CD4-positive, alpha-beta T cell treated with Interleukin-17A for 4 hours (primary cell): ENCODE results near the gene PXN.
"Not testable (repeated sequence)": the region's sequence is repeated elsewhere in the genome, so short reads cannot be mapped to it uniquely, and the experiment has no call there.

Experiments used
- DNase-seq: peaks from one replicate; pipeline ENCODE4 v3.0.0-alpha.2; 2020; ENCODE audit warnings: mixed read lengths

The PXN gene

DNA sequence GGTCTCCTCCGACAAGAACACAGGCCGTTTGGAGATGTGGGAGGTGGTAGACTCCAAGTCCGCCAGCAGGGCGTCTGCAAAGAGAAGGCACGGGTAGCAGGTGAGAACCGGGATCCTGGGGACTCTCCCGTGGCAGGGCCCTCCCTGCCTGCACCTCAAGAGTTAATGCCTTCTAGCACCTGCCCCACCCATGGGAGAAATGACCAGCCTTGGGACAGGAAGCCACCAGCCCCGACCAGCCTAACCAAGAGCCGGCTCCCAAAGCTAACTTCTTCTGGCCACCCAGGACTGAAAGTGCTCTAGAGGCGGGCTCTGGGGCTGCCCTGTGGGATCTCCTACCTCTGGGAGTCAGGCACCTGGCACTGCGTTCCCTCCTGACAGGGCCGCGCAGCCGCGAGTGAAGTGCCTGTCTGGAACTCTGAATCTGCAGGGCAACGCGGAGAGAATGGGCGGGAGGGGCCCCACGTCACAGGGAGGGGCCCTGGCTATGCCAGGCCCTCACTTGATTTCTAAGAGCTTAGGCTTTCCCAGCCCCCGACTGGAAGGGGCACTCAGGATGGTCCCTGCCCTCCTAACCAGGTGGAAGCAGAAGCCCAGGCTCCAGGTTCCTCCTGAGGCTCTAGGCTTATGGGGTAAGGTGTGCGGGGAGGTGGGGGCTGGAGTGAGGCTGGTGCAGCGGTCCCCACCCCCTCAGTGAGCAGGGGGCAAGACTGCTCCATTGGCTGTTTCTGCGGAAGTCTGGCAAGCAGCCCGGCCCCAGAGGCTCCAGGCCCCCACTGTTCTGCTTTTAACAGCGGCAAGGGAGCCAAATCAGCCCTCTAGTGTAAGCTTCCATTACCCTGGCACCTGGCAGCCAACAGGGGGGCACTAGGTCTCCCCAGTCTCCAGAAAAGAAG is 41.0 kb downstream of the PXN start:
- no peak for DNase-seq

DNA sequence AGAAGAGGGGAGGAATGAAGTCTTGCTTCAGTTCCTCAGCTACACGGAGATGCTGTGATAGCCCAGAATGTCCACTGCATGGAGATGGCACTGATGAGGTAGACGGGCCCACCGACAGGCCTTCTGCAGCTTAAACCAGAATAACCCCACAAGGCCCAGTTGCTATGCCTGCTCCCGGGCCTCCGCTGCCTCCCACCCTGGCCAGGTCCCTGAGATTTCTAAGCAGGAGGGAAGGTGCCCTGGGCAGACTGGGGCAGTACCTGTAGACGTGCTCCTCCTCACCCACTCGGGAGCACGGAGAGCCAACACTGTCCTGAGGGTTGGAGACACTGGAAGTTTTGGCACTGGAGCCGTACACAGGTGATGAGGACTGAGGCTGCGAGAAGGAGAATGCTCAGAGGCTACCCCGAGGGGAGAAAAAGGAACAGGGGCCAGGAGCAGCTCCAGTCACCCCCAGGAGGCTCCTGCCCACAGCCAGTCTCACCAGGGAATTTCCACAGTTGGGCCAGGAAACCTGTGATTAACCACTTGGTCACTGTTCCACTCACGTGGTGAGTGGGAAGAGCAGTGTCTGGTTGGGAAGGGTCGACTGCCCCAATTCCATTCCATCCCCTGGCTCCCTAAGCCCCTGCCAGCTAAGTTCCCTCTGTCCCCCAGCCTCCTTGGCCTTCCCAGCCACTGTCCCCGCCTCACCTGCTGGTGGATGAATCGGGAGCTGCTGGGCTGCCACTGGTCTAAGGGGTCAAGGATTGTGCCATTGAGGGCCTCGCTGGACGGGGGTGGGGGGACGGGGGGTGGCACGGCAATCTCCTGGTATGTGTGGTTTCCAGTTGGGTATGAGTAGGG is 41.8 kb downstream of the PXN start:
- no peak for DNase-seq

DNA sequence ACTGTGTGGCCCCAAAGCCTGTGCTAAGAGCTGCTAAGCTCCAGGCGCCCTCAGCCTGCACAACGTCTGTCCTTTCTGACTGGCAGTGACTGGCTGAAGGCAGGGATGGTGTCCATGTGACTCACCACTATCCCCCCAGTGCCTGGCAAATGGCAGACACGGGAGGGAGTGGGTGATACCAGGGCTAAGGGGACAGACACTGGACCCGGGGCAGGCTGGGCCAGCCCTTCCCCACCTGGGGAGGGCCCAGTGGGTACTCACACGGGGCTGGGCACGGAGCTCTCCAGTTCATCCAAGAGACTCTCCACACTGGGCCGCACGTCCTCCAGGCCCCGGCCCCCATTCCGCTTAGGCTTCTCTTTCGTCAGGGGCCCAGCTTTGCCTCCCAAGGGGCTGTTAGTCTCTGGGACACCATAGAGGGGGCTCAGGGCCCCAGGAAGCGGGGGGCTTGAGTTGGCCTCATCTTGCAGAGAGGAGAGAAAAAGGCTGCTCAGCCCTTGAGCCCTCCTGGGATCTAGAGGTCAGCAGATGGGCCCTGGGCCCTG is 43.2 kb downstream of the PXN start:
- DNase-seq: no peak

DNA sequence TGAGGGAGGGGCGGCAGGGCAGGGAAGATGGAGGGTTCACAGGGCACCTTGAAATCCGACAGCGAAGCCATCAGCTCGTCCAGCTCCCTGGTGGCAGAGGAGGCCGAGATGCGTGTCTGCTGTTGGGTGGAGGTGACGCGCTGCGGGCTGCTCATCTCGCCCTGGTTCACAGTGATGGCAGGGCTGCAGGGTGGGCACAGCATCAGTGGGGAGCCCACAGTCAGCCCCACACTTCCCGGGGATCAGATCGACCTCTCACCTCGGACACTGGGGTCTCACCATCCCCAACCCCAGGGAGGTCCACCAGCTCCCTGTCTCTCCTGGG is 44.0 kb downstream of the PXN start:
- DNase-seq: no peak

DNA sequence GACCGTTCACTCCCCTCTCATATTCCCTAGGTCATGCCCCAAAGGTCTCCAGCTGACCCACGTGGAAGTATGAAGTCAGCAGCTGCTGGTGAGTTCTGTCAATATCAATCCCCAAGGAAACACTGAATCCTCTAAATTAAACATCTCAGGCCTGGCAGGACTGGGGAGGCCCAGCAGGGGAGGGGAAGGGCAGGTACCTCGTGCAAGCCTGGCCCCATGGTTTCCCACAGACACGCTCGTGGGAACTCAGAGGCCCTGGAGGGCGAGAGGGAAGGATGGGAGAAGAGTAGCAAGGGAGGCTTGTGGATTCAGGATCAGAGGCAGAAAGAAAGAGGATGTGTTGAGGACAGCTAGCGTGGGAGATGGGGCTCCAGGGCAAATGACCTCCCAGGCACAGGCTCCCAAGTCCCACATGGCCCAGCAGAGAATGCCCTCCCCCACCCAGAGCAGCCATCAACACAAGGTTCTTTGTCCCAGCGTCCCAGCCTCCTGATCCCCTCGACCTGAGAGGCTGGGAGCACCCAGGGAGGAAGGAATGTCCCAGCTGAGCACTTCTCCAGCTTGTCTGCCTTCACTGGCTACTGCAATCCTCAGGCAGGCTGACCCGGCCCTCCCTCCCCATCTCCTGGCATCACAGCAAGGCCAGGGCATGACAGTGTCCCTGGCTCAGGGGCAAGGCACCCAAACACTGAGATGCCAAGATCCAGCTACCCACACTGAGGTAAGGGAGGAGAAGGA is 44.5 kb downstream of the PXN start:
- DNase-seq: no peak

DNA sequence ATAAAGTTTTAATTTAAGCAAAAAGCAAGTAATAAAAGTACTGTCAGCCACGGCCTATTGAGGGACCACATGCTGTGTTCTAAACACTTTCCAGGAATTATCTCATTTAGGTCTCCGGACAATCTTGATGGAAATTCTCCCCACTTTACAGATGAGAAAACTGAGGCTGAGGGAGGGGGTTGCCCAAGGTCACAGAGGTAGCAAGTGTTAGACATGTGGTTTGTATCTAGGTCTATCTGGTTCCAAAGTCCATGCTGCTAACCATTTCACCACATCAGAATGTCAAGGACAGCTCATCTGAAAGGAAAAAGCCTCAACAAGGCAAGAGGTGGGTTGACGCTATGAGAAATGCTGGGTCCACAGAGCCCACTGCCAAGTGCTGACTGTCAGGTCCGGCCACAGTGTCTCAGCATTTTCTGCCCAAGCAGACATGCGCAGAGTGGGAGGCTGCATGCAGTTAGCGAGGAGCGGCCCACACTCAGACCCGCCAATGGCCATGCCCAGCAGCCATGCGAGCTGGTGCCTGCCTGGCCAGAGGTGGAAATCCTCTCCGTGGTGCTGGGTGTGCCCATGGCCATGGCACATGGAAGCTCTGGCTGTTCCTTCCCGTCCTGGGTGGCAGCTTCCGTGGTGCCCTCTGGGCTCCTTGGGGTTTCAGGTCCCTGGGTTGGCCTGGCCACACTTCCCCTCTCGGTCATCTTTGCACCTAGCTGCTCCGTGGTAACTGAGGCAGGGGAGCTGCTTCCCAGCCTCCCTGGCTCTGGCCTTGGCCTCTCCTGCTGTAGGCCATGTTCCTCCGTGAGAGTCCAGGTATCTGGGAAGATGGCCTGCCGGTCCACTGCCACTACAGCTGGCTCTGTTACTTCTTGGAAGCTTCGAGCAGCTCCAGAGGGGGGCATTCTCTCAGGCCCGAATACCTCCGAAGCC is 46.6 kb downstream of the PXN start:
- no peak for DNase-seq

DNA sequence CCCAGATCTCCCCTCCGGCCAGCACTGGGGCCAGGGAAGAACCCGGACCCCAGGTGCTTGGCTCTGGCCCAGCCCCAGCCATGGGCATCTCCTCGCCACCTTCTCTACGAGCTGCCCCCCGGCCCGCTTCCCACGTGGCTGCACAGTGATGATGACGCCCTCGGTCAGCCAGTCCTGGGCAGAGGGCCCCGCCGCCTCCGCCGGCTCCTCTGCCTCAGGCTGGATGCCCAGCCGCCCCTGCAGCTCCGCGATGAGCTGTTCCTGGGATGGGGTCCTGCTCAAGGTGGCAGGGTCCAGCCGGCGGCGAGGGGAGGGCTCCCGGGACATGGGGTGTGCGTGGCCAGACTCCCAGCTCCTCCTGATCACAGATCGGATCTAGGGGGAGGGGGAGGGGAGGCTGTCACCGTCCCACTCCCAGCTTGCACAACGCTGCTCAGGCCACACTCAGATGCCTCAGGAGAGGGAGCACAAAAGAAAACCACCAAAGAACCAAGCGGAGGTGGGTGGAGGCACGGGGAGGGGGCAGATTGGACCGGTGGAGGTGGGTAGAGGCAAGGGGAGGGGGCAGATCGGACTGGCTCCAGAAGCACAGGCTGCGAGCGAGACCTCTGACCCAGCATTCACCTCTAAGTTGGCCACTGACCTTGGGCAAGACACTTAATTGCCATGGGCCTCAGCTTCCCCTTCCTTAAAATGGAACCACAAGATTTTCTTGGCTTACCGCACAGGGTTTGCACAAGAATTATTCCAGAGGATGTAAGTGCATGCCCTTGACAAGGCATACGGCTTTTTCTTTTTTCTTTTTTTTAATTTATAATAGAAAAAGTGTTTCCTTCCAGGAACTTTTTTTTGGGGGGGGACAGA is 48.6 kb downstream of the PXN start:
- no peak for DNase-seq

DNA sequence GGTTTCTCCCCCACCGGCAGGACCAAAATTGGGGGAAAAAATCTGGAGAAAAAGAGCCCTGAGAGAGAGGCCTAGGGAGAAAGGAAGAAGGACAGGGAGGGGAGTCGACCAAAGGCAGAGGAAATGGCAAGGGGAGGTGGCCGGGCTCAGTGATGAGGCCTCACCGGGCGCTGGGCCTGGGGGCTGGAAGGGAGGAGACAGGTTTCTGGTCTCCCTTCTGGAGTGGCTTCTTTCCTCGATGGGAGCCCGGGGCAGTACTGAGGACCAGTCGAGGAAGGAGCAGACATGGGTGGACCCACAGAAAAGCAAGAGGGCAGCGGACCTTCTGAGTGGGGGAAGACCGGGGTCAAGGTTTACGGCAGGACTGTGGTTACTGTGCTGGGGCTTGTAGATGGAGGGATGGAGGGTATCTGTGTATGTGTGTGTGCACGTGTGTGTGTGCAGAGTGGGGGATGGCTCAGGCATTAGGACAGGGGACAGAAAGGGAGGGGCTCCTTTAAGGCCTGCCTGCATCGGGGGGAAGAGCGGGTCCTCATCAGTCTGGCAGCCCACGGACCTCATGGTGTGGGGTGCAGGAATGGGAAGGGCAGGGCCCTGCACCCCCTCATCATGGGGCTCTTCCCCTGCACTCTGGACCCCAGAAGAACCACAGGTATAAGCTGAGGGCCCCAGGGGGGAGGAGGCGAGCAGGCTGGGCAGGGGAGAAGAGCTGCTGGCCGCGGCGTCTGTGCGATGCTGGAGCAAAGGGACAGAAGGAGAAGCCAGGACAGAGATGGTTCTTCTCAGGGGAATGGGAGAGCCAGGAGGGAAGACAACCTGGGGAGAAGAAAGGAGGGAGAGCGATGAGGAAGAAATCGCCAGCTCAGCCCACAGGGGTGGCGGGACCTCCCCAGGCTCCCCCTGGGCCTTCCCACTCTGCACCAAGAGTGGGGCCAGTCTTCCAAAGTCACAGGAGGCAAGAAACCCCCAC is 49.5 kb downstream of the PXN start:
- DNase-seq: no peak

DNA sequence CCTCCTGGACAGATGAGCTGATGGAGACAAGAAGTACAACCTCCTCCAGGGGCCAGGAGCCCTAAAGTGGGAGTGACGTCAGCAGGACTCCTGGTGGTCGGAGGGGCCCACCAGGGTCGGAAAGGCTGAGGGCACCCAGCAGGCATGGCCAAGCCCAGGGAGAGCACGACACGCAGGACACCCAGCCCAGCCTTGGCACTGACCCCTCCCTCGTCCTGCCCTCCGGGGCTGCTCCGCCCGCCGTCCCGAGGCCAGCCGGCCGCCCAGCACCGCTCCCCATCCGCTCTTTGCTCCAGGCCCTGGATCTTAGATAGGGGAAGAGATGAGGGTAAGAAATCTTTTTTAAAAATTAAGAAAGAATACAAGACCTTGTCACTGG is 50.2 kb downstream of the PXN start:
- DNase-seq: no peak

DNA sequence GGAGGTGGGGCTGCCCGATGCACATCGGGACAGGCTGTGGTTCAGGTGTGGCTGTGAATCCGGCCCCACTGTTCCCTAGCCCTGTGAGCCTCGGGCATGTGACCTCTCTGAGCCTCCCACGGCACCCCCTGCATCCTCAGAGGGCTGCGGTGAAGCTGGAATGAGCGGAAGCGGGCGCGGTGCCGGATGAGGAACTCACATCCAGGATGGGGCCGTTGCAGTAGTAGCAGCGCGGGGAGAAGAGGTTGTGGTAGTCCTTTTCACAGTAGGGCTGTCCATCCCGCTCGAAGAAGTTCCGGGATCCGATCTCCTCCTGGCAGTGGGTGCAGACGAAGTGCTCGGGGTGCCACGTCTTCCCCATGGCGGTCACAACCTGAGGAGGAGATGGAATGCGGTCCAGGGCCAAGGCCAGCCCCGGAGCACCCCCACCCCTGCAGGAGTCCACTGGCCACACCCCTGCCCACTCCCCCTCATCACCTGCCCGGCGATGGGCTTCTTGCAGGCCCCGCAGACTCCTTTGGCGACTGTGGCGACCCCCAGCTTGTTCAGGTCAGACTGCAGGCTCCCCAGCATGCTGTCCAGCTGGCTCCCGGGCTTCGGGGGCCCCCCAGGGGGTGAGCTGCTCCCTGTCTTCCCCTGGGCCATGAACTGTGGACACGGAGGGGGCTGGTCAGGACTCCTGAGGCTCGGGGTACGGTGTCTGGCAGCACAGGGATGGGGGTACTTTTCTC is 50.7 kb downstream of the PXN start:
- no peak for DNase-seq

DNA sequence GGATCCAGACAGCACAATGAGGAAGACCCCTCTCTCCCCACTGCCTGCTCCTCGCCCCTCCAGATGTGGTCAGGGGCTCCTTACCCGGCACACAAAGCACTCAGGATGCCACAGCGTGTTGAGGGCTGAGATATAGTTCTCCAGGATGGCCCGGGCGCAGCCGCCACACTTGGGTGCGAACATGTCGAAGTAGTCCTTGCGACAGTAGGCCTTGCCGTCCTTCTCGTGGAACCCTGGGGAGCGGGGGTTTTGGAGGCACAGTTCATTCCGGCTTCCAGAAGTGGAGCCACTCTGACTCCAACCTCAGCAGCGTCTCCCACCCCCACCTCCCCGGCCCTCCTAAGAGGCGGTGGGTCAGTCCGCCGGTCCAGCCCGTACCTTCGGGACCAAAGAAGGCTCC is 51.8 kb downstream of the PXN start:
- DNase-seq: no peak

DNA sequence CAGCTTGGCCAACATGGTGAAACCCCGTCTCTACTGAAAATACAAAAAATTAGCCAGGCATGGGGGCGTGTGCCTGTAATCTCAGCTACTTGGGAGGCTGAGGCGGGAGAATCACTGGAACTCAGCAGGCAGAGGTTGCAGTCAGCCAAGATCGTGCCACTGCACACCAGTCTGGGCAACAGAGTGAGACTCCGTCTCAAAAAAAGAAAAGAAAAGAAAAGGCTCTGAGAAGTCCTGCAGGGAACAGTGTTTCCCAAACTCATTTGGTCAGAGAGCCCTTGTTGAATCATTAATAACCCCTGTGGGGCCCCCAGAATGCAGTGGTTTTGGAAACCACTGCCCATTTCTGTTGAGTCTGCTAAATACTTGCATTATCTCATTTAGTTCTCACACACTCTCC is 52.3 kb downstream of the PXN start:
- DNase-seq: not testable (repeated sequence)

DNA sequence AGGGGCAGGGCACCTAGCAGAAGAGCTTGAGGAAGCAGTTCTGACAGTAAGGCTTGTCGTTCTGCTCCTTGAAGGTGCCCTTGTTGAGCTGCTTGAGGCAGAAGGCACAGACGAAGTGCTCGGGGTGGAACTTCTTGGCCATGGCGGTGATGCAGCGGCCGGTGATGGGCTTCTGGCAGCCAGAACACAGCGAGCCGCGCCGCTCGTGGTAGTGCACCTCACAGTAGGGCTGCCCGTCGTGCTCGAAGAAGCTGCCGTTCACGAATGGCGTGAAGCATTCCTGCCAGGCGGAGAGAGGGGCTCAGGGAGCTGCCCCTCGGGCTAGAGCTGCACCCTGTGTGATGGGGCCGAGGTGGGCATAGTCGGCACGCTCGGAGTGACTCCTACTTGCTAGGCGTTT is 53.2 kb downstream of the PXN start:
- DNase-seq: no peak

DNA sequence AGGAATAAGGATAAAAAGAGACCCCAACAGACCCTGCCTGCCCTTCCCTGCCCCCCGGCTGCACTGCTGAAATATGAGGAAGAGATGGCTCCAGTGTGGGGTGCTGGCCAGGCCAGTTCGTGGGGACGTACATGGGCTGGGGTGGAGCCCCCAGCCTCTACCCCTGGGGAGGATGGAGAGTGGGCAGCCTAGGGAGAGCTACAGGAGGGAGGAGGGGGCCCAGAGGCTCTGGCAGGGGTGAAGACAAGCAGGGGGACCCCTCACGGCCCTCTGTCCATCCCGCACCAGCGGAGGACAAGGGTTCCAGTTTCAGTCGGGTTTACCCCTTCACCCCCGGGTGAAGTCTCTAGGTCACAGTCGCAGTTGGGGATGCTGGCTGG is 53.6 kb downstream of the PXN start:
- no peak for DNase-seq

DNA sequence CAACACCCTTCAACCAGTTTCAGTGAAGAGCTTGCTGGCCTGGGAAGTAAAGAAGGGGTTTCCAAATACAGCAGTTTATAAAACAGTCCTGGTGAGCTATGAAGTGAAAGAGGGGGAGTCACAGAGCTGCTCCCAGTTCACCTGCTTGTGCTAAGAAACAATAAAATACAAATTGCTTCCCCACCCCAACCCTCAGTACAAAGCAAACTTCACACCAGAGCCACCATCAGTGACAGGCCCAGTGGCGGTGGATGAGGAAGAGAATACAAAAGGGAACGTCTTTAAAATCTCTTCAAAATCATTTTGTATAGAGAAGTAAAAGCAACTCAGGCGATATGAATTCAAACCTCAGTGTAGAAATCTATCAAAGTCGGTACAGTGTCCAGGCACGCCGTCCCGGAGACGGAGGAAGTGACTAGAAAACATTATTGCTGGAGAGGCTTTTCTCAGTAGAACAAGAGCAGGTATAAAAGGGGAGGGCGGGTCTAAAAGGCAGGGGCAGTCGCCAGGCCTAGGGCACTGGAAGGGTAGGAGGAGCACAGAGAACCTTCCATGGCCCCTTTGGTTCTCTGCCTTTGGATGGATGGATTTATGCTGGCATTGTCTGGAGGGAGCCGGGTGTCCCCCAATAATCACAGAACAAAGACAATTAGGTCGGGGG is 54.2 kb downstream of the PXN start:
- no peak for DNase-seq

DNA sequence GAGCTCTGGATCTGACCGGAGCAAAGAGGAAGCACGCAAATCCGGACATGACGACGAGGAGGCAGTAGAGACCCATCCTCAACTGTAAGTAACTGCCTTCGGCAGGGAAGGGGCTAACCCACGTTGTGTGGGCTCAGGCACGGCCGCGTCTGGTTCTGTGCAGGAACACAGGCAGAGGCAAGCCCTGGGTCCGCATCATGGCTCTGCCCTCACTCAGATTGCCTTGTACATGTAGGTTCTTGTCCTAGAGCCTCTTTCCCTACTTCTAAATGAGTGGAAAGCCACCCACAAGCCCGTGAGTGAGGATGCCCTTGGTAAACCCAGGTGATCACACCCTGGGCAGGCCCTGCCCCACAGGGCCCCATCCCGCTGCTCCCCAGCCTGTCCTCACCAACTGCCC is 55.7 kb downstream of the PXN start:
- DNase-seq: no peak

DNA sequence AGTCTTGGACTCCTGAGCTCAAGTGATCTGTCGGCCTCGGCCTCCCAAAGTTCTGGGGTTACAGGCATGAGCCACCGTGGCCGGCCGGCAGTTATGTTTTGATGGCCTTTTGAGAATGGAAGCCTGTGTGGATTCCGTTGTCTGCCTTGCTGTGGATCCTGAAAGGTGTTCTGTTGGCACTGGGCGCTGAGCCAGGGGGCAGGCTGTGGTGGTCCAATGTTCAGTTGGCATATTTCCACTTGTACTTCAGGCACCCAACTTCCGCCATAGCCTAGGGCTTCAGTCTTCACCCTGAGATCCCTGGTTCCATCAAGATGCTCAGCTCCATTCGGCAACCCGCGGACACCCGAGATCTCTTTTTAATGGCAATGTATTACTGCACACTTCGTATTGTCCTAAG is 58.3 kb downstream of the PXN start:
- no peak for DNase-seq

DNA sequence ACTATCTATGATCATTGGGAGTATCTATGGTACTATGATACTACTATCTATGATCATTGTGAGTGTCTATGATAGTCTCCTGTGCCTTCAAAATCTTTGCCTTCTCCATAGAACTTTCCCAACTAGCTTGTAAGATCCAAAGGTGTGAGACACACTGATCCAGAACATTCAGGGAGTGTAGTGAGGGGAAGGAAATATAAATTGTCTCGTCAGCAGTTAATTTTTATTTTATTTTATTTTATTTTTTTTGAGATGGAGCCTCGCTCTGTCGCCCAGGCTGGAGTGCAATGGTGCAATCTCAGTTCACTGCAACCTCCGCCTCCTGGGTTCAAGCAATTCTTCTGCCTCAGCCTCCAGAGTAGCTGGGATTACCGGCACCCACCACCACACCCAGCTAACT is 58.7 kb downstream of the PXN start:
- DNase-seq: not testable (repeated sequence)

DNA sequence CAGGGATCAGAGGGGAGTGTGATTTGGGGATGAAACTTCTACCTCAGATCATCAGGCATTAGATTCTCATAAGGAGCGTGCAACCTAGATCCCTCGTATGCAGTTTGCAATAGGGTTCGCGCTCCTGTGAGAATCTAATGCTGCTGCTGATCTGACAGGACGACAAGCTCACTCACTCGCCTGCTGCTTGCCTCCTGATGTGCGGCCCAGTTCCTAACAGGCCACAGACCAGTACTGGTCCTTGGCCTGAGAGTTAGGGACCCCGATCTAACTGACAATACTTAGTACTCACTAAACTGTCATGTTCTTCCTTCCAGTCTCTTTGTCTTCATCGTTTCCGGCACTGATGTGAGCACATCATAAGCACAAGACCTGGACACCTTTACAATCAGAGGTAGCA is 59.3 kb downstream of the PXN start:
- DNase-seq: no peak
